HEK293 (cell line): ENCODE results near the gene BICD2.

Experiments
- ATF2 ChIP-seq: fragments of 450-650 bp; formaldehyde crosslinking; IDR thresholded peaks from 2 replicates; pipeline ENCODE4 v1.5.1; 2016; ENCODE audit warnings: missing biosample characterization, missing genetic modification characterization, low read depth
- FEZF1 ChIP-seq: fragments of 450-650 bp; formaldehyde crosslinking; IDR thresholded peaks from 2 replicates; pipeline ENCODE4 v1.5.1; 2016; ENCODE audit warnings: missing biosample characterization, missing genetic modification characterization
- OVOL3 ChIP-seq: fragments of 450-650 bp; formaldehyde crosslinking; IDR thresholded peaks from 2 replicates; pipeline ENCODE4 v1.5.1; 2016; ENCODE audit warnings: missing biosample characterization, missing genetic modification characterization
- SP2 ChIP-seq: fragments of 450-650 bp; formaldehyde crosslinking; IDR thresholded peaks from 2 replicates; pipeline ENCODE4 v1.5.1; 2016; ENCODE audit warnings: missing biosample characterization, missing genetic modification characterization
- TCF7L2 ChIP-seq: IDR thresholded peaks from 2 replicates; pipeline ENCODE4 v1.6.1; 2011; ENCODE audit warnings: low read depth, mild to moderate bottlenecking, inconsistent platforms, low read length, moderate library complexity, borderline replicate concordance
- YY1 ChIP-seq: fragments of 450-650 bp; formaldehyde crosslinking; IDR thresholded peaks from 2 replicates; pipeline ENCODE4 v1.5.1; 2018; ENCODE audit warnings: missing biosample characterization, missing genetic modification characterization
- ZBTB8A ChIP-seq: fragments of 450-650 bp; formaldehyde crosslinking; IDR thresholded peaks from 2 replicates; pipeline ENCODE4 v1.5.1; 2016; ENCODE audit warnings: missing biosample characterization, missing genetic modification characterization
- ZNF311 ChIP-seq: fragments of 450-650 bp; formaldehyde crosslinking; IDR thresholded peaks from 2 replicates; pipeline ENCODE4 v1.5.1; 2017; ENCODE audit warnings: missing biosample characterization, missing genetic modification characterization, borderline replicate concordance
- ZNF423 ChIP-seq: fragments of 450-650 bp; formaldehyde crosslinking; IDR thresholded peaks from 2 replicates; pipeline ENCODE4 v1.5.1; 2016; ENCODE audit warnings: missing biosample characterization, missing genetic modification characterization
- ZNF558 ChIP-seq: fragments of 450-650 bp; formaldehyde crosslinking; IDR thresholded peaks from 2 replicates; pipeline ENCODE4 v1.5.1; 2016; ENCODE audit warnings: missing biosample characterization, missing genetic modification characterization
- ZNF660 ChIP-seq: fragments of 450-650 bp; IDR thresholded peaks from 2 replicates; pipeline ENCODE4 v1.5.1; 2018; ENCODE audit warnings: missing biosample characterization, mild to moderate bottlenecking, missing genetic modification characterization
- ZSCAN23 ChIP-seq: fragments of 450-650 bp; formaldehyde crosslinking; IDR thresholded peaks from 2 replicates; pipeline ENCODE4 v1.5.1; 2016; ENCODE audit warnings: missing biosample characterization, missing genetic modification characterization
- TF ChIP-seq, protein P1 (sequence below): fragments of 450-650 bp; formaldehyde crosslinking; IDR thresholded peaks from 2 replicates; pipeline ENCODE4 v1.5.1; 2016; ENCODE audit warnings: missing biosample characterization, missing genetic modification characterization
- TF ChIP-seq, protein P2 (sequence below): fragments of 450-650 bp; formaldehyde crosslinking; IDR thresholded peaks from 2 replicates; pipeline ENCODE4 v1.5.1; 2016; ENCODE audit warnings: missing biosample characterization, missing genetic modification characterization

DNA sequence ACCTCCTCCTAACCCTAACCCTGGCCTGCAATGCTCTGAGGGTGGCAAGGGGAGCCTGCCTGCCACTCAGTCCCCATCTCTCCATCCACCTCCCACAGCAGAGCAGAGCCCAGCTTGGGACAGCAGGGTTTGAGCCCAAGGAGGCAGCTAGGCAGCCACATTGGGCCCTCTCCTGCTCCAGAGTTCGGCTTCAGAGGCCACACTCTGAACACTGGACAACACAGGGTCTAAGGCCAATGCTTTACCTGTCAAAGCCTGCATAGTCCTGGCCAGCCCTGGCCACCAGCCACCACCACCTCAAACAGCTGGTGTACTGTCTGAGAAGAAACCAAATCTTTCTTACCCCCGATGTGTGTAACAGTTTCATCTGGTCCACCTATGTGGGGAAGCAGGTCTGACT lies 5.2 kb downstream of the BICD2 start:
- no peak for TF ChIP-seq SP2
- no peak for TF ChIP-seq TCF7L2
- TF ChIP-seq ZNF311 (tag by site-specific recombination) = no peak
- TF ChIP-seq ATF2 = no peak
- TF ChIP-seq ZNF660 = no peak
- no peak for TF ChIP-seq OVOL3 (tag by site-specific recombination)
- TF ChIP-seq FEZF1 (tag by site-specific recombination) = no peak
- TF ChIP-seq, protein P1, sequence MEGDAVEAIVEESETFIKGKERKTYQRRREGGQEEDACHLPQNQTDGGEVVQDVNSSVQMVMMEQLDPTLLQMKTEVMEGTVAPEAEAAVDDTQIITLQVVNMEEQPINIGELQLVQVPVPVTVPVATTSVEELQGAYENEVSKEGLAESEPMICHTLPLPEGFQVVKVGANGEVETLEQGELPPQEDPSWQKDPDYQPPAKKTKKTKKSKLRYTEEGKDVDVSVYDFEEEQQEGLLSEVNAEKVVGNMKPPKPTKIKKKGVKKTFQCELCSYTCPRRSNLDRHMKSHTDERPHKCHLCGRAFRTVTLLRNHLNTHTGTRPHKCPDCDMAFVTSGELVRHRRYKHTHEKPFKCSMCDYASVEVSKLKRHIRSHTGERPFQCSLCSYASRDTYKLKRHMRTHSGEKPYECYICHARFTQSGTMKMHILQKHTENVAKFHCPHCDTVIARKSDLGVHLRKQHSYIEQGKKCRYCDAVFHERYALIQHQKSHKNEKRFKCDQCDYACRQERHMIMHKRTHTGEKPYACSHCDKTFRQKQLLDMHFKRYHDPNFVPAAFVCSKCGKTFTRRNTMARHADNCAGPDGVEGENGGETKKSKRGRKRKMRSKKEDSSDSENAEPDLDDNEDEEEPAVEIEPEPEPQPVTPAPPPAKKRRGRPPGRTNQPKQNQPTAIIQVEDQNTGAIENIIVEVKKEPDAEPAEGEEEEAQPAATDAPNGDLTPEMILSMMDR (tag by site-specific recombination) = no peak
- TF ChIP-seq YY1 (tag by site-specific recombination) = no peak
- no peak for TF ChIP-seq ZSCAN23
- TF ChIP-seq ZBTB8A (tag by site-specific recombination) = no peak
- no peak for TF ChIP-seq ZNF558 (tag by site-specific recombination)
- TF ChIP-seq ZNF423 (tag by site-specific recombination) = no peak
- TF ChIP-seq, protein P2, sequence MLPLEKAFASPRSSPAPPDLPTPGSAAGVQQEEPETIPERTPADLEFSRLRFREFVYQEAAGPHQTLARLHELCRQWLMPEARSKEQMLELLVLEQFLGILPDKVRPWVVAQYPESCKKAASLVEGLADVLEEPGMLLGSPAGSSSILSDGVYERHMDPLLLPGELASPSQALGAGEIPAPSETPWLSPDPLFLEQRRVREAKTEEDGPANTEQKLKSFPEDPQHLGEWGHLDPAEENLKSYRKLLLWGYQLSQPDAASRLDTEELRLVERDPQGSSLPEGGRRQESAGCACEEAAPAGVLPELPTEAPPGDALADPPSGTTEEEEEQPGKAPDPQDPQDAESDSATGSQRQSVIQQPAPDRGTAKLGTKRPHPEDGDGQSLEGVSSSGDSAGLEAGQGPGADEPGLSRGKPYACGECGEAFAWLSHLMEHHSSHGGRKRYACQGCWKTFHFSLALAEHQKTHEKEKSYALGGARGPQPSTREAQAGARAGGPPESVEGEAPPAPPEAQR (tag by site-specific recombination) = no peak
